Endothelial cell (in vitro differentiated cells): Measurements from ENCODE around the gene CELSR2. TPM values are rescaled to one million over a fixed set of nuclear protein-coding genes. Genes with fewer than 3 reads are reported as not detected.
"Not testable (repeated sequence)": the region's sequence is repeated elsewhere in the genome, so short reads cannot be mapped to it uniquely, and the experiment has no call there.

ENCODE experiments used
- DNase-seq: peaks from one replicate; pipeline ENCODE4 v3.0.0; 2021; ENCODE audit warnings: low spot score
- H3K27ac Mint-ChIP-seq: one replicate; pipeline ENCODE4 v1.8.0; 2021; ENCODE audit warnings: mixed read lengths, inconsistent platforms; ENCODE audit not compliant: unreplicated experiment
- H3K27me3 Mint-ChIP-seq: one replicate; pipeline ENCODE4 v1.8.0; 2021; ENCODE audit warnings: mild to moderate bottlenecking, moderate library complexity, mixed read lengths, inconsistent platforms; ENCODE audit not compliant: unreplicated experiment
- H3K36me3 Mint-ChIP-seq: one replicate; pipeline ENCODE4 v1.8.0; 2021; ENCODE audit warnings: mild to moderate bottlenecking, low read depth, mixed read lengths, inconsistent platforms; ENCODE audit not compliant: unreplicated experiment
- H3K4me1 Mint-ChIP-seq: one replicate; pipeline ENCODE4 v1.8.0; 2021; ENCODE audit warnings: mild to moderate bottlenecking, mixed read lengths, inconsistent platforms; ENCODE audit not compliant: unreplicated experiment
- H3K4me3 Mint-ChIP-seq: one replicate; pipeline ENCODE4 v1.8.0; 2021; ENCODE audit warnings: mild to moderate bottlenecking, mixed read lengths, inconsistent platforms; ENCODE audit not compliant: unreplicated experiment
- H3K9me3 Mint-ChIP-seq: one replicate; pipeline ENCODE4 v1.8.0; 2021; ENCODE audit warnings: mixed read lengths, inconsistent platforms; ENCODE audit not compliant: unreplicated experiment
- CTCF ChIP-seq: fragments of 200-600 bp; sonication (generic); IDR thresholded peaks from one replicate; pipeline ENCODE4 v1.5.0; 2021; ENCODE audit warnings: antibody characterized with exemption; ENCODE audit not compliant: unreplicated experiment
- total RNA-seq: library from RNA; stranded (reverse); fragmentation: NEBNext Ultra II Directional; extraction: Animal tissue kit (Norgen Biotek cat#: 25700); gene quantifications from one replicate; pipeline ENCODE4 v1.2.1, GENCODE V29; 2021; ENCODE audit not compliant: unreplicated experiment

Gene CELSR2
- total RNA-seq, 1 donor from 2014 or later = 1.6 TPM

DNA sequence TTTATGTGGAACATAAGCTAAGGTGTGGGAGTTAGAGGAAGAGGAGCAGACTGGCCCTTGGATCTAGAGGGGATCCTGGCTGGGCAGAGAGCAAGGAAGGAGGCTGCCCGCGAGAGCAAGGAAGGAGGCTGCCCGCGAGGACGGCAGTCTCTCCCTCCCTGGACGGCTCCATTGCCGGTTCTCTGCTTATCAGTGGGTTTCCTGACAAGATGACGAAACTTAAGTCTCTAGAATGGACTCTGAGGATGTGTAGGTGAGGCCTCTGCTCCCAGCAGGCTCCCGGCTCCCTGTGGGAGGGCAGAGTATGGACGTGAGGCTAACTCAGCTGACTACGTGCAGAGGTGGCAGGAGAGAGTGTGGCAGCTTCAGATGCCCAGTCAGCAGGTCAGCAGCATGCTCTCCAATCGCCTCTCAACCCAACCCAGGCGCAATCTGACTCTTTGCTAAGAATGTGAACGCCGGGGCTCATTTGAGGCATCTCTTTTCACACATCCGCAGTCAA lies 51.4 kb downstream of the CELSR2 start:
- Mint-ChIP-seq H3K4me3 (no peak overlapping the region), H3K36me3 (no peaks in the 10 kb centered on the region), H3K27ac (no peak overlapping the region), H3K27me3 (peaks cover 1% of the 10 kb centered on the region), H3K4me1 (peaks cover 2% of the 10 kb centered on the region), H3K9me3 (no peaks in the 10 kb centered on the region)
- TF ChIP-seq CTCF = no peak
- no peak for DNase-seq

DNA sequence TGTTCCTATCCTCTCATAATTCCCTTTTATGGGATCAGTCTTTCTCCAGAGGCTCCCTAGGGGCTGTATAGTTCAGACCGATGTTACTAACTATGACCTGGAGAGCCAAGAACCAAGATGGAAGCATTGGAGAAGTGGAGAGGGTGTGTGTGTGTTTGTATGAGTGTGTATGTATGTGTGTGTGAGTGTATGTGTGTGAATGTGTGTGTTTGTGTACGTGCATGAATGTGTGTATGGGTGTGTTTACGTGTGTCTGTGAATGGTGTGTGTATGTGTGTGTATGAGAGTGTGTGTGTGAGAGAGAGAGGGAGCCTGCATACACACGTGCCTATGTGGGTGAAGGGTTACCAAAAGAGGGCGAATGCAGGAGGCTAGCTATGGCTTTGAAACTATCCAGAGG lies 52.5 kb downstream of the CELSR2 start:
- H3K9me3 Mint-ChIP-seq = no peaks in the 10 kb centered on the region
- peaks cover 6% of the 10 kb centered on the region for H3K4me1 Mint-ChIP-seq

DNA sequence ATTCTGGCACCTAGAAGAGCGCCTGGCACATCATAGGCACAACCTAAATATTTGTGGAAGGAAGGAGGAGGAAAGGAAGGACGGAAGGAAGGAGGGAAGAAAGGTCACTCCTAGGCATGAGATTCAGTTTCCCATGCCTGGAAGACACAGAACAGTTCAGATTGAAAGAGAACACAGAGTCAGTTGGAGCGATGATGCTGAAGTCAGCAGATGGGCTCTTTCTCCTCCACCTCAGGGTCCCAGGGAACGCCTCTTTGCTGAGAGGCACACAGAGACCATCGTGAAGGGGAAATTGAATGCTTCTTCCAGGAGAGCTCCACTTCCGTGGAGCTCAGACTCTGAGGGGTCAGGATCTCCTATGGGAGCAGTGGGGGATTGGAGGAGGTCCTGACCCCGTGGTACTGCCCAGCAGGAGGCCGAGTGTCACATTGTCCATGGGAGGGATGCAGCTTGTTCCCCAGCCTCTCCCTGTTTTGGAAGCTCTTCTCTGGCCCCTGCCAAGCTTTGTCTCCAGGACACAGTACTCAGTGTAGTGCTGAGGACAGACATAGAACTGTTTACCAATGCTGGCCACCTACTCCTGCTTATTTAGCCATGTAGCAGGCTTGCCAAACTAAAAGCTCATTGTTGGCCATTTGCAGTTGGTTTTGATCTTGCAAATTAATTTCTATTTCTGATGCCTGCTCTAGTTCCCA lies 55.0 kb downstream of the CELSR2 start:
- no peaks in the 10 kb centered on the region for H3K27me3 Mint-ChIP-seq
- peaks cover 3% of the 10 kb centered on the region for H3K4me1 Mint-ChIP-seq
- H3K36me3 Mint-ChIP-seq = no peaks in the 10 kb centered on the region
- no peak for TF ChIP-seq CTCF
- no peaks in the 10 kb centered on the region for H3K9me3 Mint-ChIP-seq
- H3K27ac Mint-ChIP-seq = no peak overlapping the region
- H3K4me3 Mint-ChIP-seq = no peak overlapping the region
- no peak for DNase-seq

More for the DNA sequence above, 52.5 kb downstream of the CELSR2 start:
- no peak for DNase-seq
- no peak for TF ChIP-seq CTCF
- Mint-ChIP-seq H3K4me3 (no peak overlapping the region), H3K27ac (no peak overlapping the region), H3K36me3 (no peaks in the 10 kb centered on the region), H3K27me3 (no peaks in the 10 kb centered on the region)

- DNase-seq = peak; percentile 18
- H3K4me1 Mint-ChIP-seq, H3K36me3 Mint-ChIP-seq: not testable (repeated sequence)
These were observed 56.7 kb downstream of the CELSR2 start for GRCh38 chr1:109305991-109306390.

GRCh38 chr1:109306832-109307273 lies 57.5 kb downstream of the CELSR2 start, which contains the start of gene MYBPHL:
MYBPHL (minus strand) TSS chr1:109307011; CDS start chr1:109306991, 20 bp downstream.
- H3K4me1 Mint-ChIP-seq = peaks cover 3% of the 10 kb centered on the region
- DNase-seq = no peak
- H3K9me3 Mint-ChIP-seq = no peaks in the 10 kb centered on the region

More at GRCh38 chr1:109305991-109306390, 56.7 kb downstream of the CELSR2 start:
- not testable (repeated sequence) for H3K9me3 Mint-ChIP-seq, H3K4me3 Mint-ChIP-seq, H3K27me3 Mint-ChIP-seq
- H3K27ac Mint-ChIP-seq = peak overlapping the region; percentile 55

More at GRCh38 chr1:109306832-109307273, 57.5 kb downstream of the CELSR2 start, which contains the start of gene MYBPHL:
- Mint-ChIP-seq H3K27ac (peak within 1 kb of the TSS; percentile 55), H3K27me3 (peaks cover 4% of the 10 kb centered on the region), H3K36me3 (no peaks in the 10 kb centered on the region), H3K4me3 (no peak within 1 kb of the TSS)
- no peak for TF ChIP-seq CTCF
